ENCODE results near the gene CFAP300.

CFAP300 gene
- total RNA-seq = 0 reads per million in 2 donors

GRCh38 chr11:102047305-102047924, at the start of gene CFAP300:
Gene CFAP300 (plus strand): TSS chr11:102047437. CDS start chr11:102047471, 34 bp downstream.
- peak in 3 of 5 experiments; percentile 14 to 60 (median 18) for DNase-seq

GRCh38 chr11:102001657-102002338, 45.4 kb upstream of the CFAP300 start:
- DNase-seq = no peak

GRCh38 chr11:102004220-102004619, 43.0 kb upstream of the CFAP300 start:
- DNase-seq = no peak

- DNase-seq = no peak
Observed at GRCh38 chr11:102005306-102005705, 41.9 kb upstream of the CFAP300 start.

- DNase-seq = no peak
Observed at GRCh38 chr11:102006835-102007566, 40.2 kb upstream of the CFAP300 start.

- peak in 2 of 5 experiments; percentile 6 to 45 for DNase-seq
Observed at GRCh38 chr11:102007567-102008437, 39.4 kb upstream of the CFAP300 start.

- no peak for DNase-seq
Observed at GRCh38 chr11:102010776-102011494, 36.3 kb upstream of the CFAP300 start.

- peak in 1 of 5 experiments; percentile 90 for DNase-seq
Observed at GRCh38 chr11:102012946-102013345, 34.3 kb upstream of the CFAP300 start.

- no peak for DNase-seq
Observed at GRCh38 chr11:102014756-102015155, 32.5 kb upstream of the CFAP300 start.

GRCh38 chr11:102017026-102017425, 30.2 kb upstream of the CFAP300 start:
- DNase-seq = no peak

GRCh38 chr11:102026217-102026616, 21.0 kb upstream of the CFAP300 start:
- DNase-seq = no peak

GRCh38 chr11:102026959-102027358, 20.3 kb upstream of the CFAP300 start:
- no peak for DNase-seq

GRCh38 chr11:102036757-102037156, 10.5 kb upstream of the CFAP300 start:
- no peak for DNase-seq

- DNase-seq = no peak
Observed at GRCh38 chr11:102046841-102047240, 396 bp upstream of the CFAP300 start.

- DNase-seq = no peak
Observed at GRCh38 chr11:102050927-102051575, 3.8 kb downstream of the CFAP300 start.

- DNase-seq = no peak
Observed at GRCh38 chr11:102061276-102061675, 14.0 kb downstream of the CFAP300 start.

- no peak for DNase-seq
Observed at GRCh38 chr11:102062106-102062505, 14.9 kb downstream of the CFAP300 start.

GRCh38 chr11:102064316-102064715, 17.1 kb downstream of the CFAP300 start:
- no peak for DNase-seq

GRCh38 chr11:102070766-102071165, 23.5 kb downstream of the CFAP300 start:
- no peak for DNase-seq

- DNase-seq = no peak
Observed at GRCh38 chr11:102071497-102072472, 24.5 kb downstream of the CFAP300 start.

Data from T-helper 2 cell (primary cell).